GM23248 (cell line): Measurements from ENCODE around the gene ZNF614. TPM values are rescaled to one million over a fixed set of nuclear protein-coding genes. Genes with fewer than 3 reads are reported as not detected.

Experiments
- DNase-seq: peaks from one replicate; pipeline ENCODE4 v3.0.0-alpha.2; 2015
- H2AFZ ChIP-seq: fragments of 200-600 bp; sonication (generic); 2 replicates; pipeline ENCODE4 v1.6.1; 2016; ENCODE audit warnings: antibody characterized with exemption
- H3F3A ChIP-seq: fragments of 200-600 bp; sonication (generic); 2 replicates; pipeline ENCODE4 v1.6.1; 2016; ENCODE audit warnings: mild to moderate bottlenecking, antibody characterized with exemption, mixed run types; ENCODE audit not compliant: insufficient read depth
- H3K27ac ChIP-seq: fragments of 200-600 bp; sonication (generic); 2 replicates; pipeline ENCODE4 v1.5.1; 2016; ENCODE audit warnings: mild to moderate bottlenecking
- H3K27me3 ChIP-seq: fragments of 200-600 bp; sonication (generic); replicated peaks from 2 replicates; pipeline ENCODE4 v1.6.1; 2016; ENCODE audit warnings: mild to moderate bottlenecking; ENCODE audit not compliant: insufficient read depth
- H3K36me3 ChIP-seq: fragments of 200-600 bp; sonication (generic); 2 replicates; pipeline ENCODE4 v1.6.1; 2016; ENCODE audit warnings: low read depth, mild to moderate bottlenecking
- H3K4me1 ChIP-seq: fragments of 200-600 bp; sonication (generic); 2 replicates; pipeline ENCODE4 v1.6.1; 2016; ENCODE audit warnings: mild to moderate bottlenecking; ENCODE audit not compliant: insufficient read depth
- H3K4me2 ChIP-seq: fragments of 200-600 bp; sonication (generic); one replicate; pipeline ENCODE4 v1.6.1; 2016; ENCODE audit warnings: mild to moderate bottlenecking; ENCODE audit not compliant: unreplicated experiment
- H3K4me3 ChIP-seq: fragments of 200-600 bp; sonication (generic); 2 replicates; pipeline ENCODE4 v1.5.1; 2016; ENCODE audit warnings: mild to moderate bottlenecking
- H3K79me2 ChIP-seq: fragments of 200-600 bp; sonication (generic); 2 replicates; pipeline ENCODE4 v1.6.1; 2016; ENCODE audit warnings: mild to moderate bottlenecking; ENCODE audit not compliant: insufficient read depth
- H3K9ac ChIP-seq: fragments of 200-600 bp; sonication (generic); 2 replicates; pipeline ENCODE4 v1.6.1; 2016; ENCODE audit warnings: mild to moderate bottlenecking
- H3K9me2 ChIP-seq: fragments of 200-600 bp; sonication (generic); 2 replicates; pipeline ENCODE4 v1.6.1; 2016; ENCODE audit warnings: mixed run types, mild to moderate bottlenecking, moderate library complexity; ENCODE audit not compliant: insufficient read depth
- H3K9me3 ChIP-seq: fragments of 200-600 bp; sonication (generic); one replicate; pipeline ENCODE4 v1.6.1; 2017; ENCODE audit warnings: low read depth
- H4K20me1 ChIP-seq: fragments of 200-600 bp; sonication (generic); 2 replicates; pipeline ENCODE4 v1.6.0; 2016; ENCODE audit not compliant: insufficient read depth
- EZH2 ChIP-seq: fragments of 200-600 bp; sonication (generic); IDR thresholded peaks from 2 replicates; pipeline ENCODE4 v1.6.1; 2018; ENCODE audit warnings: antibody characterized with exemption, mild to moderate bottlenecking; ENCODE audit not compliant: insufficient read depth, poor library complexity, severe bottlenecking
- EZH2phosphoT487 ChIP-seq: fragments of 200-600 bp; sonication (generic); IDR thresholded peaks from 2 replicates; pipeline ENCODE4 v1.6.1; 2018; ENCODE audit warnings: antibody characterized with exemption, moderate library complexity, mild to moderate bottlenecking, low read depth; ENCODE audit not compliant: insufficient read depth
- WGBS, 2 experiments: methylation state at CpG; one replicate each; pipeline ENCODE4 v1.1.6; 2015 to 2017; ENCODE audit warnings: low lambda C conversion rate in 2 of 2, low coverage in 1 of 2; ENCODE audit errors: missing lambda C conversion rate in 2 of 2; 5-methylcytosine and 5-hydroxymethylcytosine counted together
- in situ Hi-C: fragments of 300-500 bp; cut with MboI; formaldehyde crosslinking; loops from 2 replicates; pipeline ENCODE4 v1.15.0; 2020
- polyA plus RNA-seq: library from polyadenylated mRNA; unstranded; fragments of >200 nt; fragmentation: Nextera tagmentation; extraction: Ambion mirVana; gene quantifications from 2 replicates; pipeline ENCODE4 v1.2.1, GENCODE V29; 2016
- total RNA-seq: library from RNA; depleted of rRNA; stranded (reverse); fragments of >200 nt; shearing (Covaris generic); gene quantifications from 2 replicates; pipeline ENCODE4 v1.2.3, GENCODE V29; 2014

Gene ZNF614
- total and polyA plus RNA-seq, 2 experiments from 2014 or later, result 7.1 to 8.5 TPM

- Histone ChIP-seq H3K9ac (no peak overlapping the region), H2AFZ (no peak overlapping the region), H3K79me2 (peaks cover 52% of the 10 kb centered on the region), H3K4me1 (peaks cover under 1% of the 10 kb centered on the region; the same call in 1 of the 2 replicates), H3K27me3 (no peaks in the 10 kb centered on the region), H3K4me3 (no peak overlapping the region), H3F3A (no peaks in the 10 kb centered on the region), H3K9me2 (no peaks in the 10 kb centered on the region), H3K9me3 (no peaks in the 10 kb centered on the region), H3K4me2 (no peak overlapping the region), H3K27ac (no peak overlapping the region), H4K20me1 (no peaks in the 10 kb centered on the region), H3K36me3 (peaks cover 58% of the 10 kb centered on the region)
- in situ Hi-C loops, result no loop called here
- DNase-seq, result no peak
- TF ChIP-seq EZH2 (no peak), EZH2phosphoT487 (no peak)
- 97 to 98% methylated on average over 15 of the region's 15 CpGs for WGBS, 2 experiments
Observed at GRCh38 chr19:52022193-52022592, 6.0 kb downstream of the ZNF614 start.

- in situ Hi-C loops, result no loop called here
- Histone ChIP-seq H3K9me2 (no peaks in the 10 kb centered on the region), H3K36me3 (peaks cover 69% of the 10 kb centered on the region), H3K9ac (no peak overlapping the region), H3K4me1 (no peaks in the 10 kb centered on the region), H3K27ac (no peak overlapping the region), H4K20me1 (no peaks in the 10 kb centered on the region), H3K79me2 (peaks cover 35% of the 10 kb centered on the region), H2AFZ (no peak overlapping the region), H3K27me3 (no peaks in the 10 kb centered on the region), H3K4me2 (no peak overlapping the region), H3K9me3 (no peaks in the 10 kb centered on the region), H3F3A (no peaks in the 10 kb centered on the region), H3K4me3 (no peak overlapping the region)
- WGBS, 2 experiments, result 99 to 100% methylated on average over 4 of the region's 4 CpGs
- TF ChIP-seq EZH2 (no peak), EZH2phosphoT487 (no peak)
- no peak for DNase-seq
Observed at GRCh38 chr19:52020506-52020905, 7.7 kb downstream of the ZNF614 start.

DNA sequence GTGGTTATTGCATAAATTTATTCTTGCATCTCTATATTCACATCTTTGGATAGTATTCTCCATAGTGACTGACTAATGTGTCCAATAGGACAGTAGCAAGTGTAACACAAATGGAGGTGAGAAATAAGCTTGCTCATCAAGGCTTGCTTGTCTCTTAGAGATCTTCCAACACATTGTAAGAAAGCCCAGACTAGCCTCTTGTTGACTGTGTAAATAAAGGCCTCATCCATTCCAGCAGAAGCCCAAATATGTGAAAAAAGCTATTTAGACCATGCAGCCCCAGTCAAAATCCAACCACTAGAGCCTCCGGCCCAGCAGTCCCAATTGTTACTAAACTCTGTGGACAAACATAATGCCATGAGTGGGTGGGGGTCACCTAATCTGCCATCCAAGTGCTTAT, 17.5 kb downstream of the ZNF614 start:
- Histone ChIP-seq H3K27me3 (no peaks in the 10 kb centered on the region), H2AFZ (no peak overlapping the region), H3K36me3 (peaks cover 12% of the 10 kb centered on the region), H3K4me1 (peaks cover 4% of the 10 kb centered on the region; the same call in 1 of the 2 replicates), H3K9ac (no peak overlapping the region), H3K9me3 (no peaks in the 10 kb centered on the region), H3K27ac (no peak overlapping the region), H4K20me1 (no peaks in the 10 kb centered on the region), H3K4me2 (no peak overlapping the region), H3K9me2 (no peaks in the 10 kb centered on the region), H3F3A (peaks cover 6% of the 10 kb centered on the region; the same call in 1 of the 2 replicates), H3K79me2 (peaks cover 23% of the 10 kb centered on the region), H3K4me3 (no peak overlapping the region)
- WGBS, 2 experiments, result 100% methylated on average over 1 of the region's 1 CpG
- no peak for TF ChIP-seq EZH2
- in situ Hi-C loops, result no loop called here
- no peak for DNase-seq

- H3K27me3 ChIP-seq, result no peaks in the 10 kb centered on the region
- peaks cover 4% of the 10 kb centered on the region; the same call in 1 of the 2 replicates for H3K4me1 ChIP-seq
- in situ Hi-C loops, result no loop called here
- peak; percentile 96 for DNase-seq
- peaks cover 4% of the 10 kb centered on the region; the same call in 1 of the 2 replicates for H3K36me3 ChIP-seq
- peak within 1 kb of the TSS; percentile 100 for H2AFZ ChIP-seq
- peak within 1 kb of the TSS; percentile 86 for H3K9ac ChIP-seq
- peaks cover 49% of the 10 kb centered on the region for H3K79me2 ChIP-seq
- H3K4me3 ChIP-seq, result peak within 1 kb of the TSS; percentile 86
- H3K9me3 ChIP-seq, result no peaks in the 10 kb centered on the region
- no peaks in the 10 kb centered on the region for H4K20me1 ChIP-seq
- H3K9me2 ChIP-seq, result no peaks in the 10 kb centered on the region
- 0 to 1% methylated on average over 44 of the region's 44 CpGs for WGBS, 2 experiments
- H3F3A ChIP-seq, result peaks cover 6% of the 10 kb centered on the region; the same call in 1 of the 2 replicates
- H3K4me2 ChIP-seq, result peak within 1 kb of the TSS; percentile 90
- H3K27ac ChIP-seq, result peak within 1 kb of the TSS; percentile 69
- TF ChIP-seq EZH2 (no peak), EZH2phosphoT487 (no peak)
Observed at GRCh38 chr19:52007806-52008557, 20.2 kb downstream of the ZNF614 start, which contains the start of gene ZNF615. ZNF615 (minus strand) TSS chr19:52008211; CDS start chr19:52003711, 4,500 bp downstream.
